Stimulated activated CD4-positive, alpha-beta T cell treated with anti-CD3 and anti-CD28 coated beads, Interleukin-2, amount 100 ng/mL, for 24 hours (primary cell): Measurements from ENCODE around the gene C6orf141.

Experiments
- DNase-seq, 2 donors: peaks; one replicate each; pipeline ENCODE4 v3.0.0-alpha.2; 2020

The C6orf141 gene

DNA sequence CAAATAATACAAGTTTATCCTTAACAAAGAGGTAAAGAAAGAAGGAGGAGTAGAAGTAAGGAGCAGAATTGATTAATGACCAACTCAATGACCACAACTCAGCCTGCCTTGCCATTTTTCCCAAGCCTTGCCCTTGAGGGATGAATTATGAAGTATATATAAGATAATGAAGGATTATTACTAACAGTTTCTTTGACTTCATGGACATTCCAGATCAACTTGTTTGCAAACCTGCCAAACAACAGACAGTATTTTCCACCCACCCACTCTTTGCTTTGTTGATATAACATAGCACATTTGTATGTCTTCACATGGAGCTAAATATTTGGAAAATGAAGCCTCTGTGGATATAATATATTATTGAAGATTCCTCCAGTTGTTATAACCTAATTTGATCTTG, 9.9 kb upstream of the C6orf141 start:
- DNase-seq, result no peak

DNA sequence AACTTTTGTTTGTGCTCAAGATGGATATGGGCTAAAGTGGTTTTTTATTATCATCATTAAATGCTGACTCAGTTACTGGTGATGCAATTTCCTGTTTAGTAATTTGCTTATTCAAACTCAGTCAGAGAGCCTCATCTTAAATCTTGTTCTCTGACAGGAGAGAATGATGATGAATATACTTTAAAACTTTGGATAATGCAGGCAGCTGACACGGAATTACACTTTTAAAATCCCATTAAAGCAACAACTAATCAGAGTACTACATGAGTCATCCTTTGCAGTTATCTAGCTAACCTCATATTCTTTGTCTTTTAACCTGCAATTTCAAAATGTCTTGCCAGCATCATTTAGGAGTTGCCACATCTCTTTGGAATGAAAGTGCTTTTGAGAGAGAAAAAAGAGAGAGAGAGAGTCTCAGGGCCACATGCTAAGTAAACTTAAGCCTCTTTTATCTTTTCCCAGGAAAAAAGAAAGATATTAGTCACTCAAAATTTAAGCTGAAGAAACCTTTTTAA, 9.2 kb upstream of the C6orf141 start:
- DNase-seq, result no peak

DNA sequence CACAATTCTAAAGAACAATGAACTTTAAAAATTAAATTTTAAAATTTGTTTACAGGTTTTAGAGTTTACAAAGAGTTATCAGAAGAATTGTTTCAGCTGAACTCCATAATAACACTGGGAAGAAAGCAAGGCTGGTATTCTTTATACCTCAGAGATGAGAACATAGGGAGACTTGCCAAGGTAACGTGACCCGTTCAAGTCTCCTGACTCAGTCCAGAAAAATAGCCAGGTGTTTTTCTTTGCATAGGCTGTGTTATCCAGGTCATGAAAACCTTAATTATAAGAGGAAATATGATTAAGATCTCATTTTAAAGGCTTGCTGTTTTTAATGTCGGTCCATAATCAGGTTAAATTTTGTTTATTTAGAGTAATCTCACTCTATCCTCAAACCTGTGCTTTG, 8.5 kb upstream of the C6orf141 start:
- no peak for DNase-seq

DNA sequence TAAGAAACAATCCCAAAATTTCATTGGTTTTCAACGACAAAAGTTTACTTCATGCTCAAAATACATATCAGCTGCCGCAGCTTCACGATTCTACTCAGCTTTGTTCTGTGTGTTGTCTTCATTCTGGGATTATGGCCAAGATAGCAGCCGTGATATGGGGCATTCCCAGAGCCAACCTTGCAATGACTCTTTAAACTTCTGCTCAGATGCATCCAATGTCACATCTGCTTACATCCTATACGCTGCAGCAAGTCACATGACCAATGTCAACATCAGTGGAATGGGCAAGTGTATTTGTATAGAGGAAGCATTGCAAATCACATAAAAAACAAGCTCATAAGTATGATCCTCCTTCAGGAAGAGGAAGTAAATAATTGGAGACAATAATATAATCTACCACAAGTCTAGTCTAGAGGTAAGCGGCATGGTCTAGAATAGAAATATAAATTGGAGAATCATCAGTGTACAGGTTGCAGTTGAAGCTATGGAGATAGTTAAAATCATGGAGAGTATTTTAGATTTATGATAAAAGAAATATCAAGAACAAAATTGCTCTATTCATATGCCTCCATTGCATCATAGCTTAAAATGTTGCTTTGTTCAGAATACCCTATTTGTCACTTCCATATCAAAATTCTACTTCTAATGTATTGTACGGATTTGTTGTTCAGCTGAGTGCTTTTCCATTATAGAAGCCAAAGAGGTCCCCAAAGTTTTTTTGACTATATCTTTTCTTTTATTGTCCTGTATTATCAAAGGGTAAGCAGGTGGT, 7.2 kb upstream of the C6orf141 start:
- no peak for DNase-seq

DNA sequence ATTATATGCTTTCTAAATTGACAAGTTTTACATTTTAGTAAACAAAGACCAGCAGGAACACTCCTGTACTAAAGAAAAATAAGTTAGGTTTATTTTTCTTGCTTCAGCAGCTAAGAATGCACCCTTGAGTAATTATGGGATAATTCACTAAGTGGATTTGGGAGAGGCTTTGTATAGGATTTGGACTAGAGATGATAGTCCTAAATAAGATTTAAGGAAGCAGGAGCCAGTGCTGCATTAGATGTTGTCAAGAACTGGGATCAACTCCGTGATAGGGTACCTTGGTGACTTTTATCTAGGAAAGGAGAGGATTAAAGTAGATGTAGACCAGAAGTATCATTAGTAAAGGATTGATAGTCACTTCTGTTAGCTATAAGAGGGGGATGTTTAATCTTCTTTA, 4.1 kb upstream of the C6orf141 start:
- no peak for DNase-seq

DNA sequence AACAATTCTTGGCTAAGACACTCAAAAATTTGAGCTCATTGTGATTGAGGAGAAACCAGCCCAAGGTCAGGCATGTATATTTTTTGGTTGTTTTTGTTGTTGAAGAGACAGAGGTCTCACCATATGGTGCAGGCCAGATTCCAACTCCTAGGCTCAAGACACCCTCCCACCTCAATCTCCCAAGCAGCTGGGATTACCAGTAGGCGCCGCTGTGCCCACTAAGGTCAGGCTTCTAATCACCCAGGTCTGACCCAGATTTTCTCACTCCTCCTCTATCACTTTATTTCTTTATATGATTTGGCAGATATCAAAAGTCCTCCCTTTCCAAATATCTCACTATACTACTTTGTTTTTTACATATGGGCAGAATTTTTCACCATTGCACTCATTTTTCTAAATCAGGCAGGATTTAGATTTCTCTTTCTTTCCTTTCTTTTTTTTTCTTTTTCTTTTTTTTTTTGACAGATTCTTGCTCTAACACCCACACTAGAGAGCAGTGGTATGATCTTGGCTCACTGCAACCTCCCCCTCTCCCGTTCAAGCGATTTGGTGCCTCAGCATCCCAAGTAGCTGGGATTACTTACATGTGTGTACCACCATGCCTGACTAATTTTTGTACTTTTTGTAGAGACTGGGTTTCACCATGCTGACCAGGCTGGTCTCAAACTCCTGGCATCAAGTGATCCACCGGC, 1.7 kb upstream of the C6orf141 start:
- no peak for DNase-seq

DNA sequence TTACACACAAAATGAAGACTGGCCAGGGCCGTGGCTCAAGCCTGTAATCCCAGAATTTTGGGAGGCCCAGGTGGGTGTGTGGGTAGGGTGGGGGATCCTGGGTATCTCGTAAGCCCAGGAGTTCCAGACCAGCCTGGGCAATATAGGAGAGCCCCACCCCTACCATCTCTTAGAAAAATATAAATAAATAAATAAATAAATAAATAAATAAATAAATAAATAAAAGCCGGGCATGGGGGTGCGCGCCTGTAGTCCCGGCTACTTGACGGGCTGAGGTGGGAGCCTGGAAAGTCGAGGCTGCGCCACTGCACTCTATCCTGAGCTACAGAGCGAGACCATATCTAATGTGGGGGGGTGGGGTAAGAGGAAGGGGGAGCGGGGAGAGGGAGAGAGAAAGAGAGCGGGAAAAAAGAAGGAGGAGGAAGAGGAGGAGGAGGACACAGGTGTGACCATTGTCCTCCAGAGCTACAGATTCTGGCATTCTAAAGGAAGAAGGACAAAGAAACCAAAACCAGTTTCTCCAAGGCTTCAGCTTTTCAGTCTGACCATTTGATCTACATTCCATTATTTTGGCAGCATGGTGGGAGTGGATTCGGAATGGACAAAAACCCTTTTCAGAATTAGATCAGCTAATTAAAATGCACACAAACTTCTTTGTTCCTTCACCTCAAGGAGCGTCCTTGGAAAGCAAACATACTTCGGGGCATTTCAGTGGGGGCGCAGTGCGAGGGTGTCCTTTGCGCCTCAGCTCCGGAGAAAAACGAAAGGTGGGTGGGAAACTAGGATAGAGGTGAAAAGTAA, 577 bp upstream of the C6orf141 start:
- no peak for DNase-seq

DNA sequence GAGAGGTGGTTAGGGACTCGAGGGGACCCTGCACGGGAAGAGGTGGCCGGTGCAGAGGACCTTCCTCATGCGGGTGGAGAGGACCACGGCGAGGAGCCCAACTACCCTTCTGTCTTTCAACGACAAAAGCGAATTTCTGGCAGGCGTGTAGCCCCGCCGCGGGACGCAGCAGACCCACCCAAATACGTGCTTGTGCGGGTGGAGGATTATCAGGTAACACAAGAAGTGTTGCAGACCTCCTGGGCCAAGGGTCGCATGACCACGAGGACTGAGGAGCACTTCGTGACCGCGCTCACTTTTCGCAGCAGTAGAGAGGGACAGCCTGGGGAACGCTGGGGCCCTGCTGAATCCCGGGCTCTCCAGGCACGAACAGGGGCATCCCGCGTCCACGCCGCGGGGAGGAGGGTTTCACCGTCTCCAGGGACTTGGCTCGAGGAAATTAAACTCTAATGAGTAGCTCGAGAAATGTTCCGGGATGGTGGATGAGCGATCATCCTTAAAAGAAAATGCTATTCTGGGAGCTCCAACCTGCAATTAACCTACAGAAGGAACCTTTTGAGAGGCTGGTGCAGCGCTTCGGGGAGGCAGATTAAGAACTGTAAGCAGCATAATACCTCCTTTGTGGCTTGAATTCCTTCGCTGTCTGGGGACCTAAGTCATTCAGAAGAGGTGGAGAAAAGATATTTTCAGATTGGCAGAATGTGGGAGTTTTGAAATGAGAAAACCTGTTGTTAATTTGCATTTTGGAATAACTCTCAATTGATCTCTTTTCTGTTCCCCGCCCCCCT, 804 bp downstream of the C6orf141 start:
- peak; percentile 12 to 17 for DNase-seq

DNA sequence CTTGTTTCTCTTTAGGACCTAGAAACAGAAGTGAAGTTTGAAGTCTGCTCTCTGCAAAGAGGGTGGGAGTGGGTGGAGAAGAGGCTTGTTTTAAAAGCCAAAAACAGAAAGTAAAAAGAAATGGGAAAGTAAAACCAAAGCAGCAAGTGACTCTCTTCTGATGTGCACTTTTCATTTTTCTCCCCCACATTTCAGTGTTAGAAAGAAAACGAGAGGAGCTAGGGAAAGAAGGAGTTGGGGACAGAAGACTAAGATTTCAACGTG, 1.3 kb downstream of the C6orf141 start:
- DNase-seq, result no peak

DNA sequence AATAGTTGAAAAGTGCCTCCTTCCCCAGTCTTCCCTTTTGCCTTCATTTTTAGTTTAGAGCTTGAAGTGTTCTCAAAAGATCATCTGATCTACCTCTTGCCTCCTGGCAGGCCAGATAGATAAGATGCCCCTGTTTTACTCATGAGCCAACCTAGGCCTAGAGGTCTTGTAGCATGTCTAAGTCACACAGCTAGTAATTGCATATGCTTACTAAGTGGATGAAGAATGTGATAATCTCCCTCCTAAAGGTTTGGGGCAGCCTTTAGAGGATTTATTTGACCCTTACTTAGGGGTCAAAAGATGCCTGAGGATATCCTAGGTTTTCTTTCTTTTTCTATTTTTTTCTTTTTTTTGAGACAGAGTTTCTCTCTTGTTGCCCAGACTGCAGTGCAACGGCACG, 2.1 kb downstream of the C6orf141 start:
- DNase-seq, result no peak

DNA sequence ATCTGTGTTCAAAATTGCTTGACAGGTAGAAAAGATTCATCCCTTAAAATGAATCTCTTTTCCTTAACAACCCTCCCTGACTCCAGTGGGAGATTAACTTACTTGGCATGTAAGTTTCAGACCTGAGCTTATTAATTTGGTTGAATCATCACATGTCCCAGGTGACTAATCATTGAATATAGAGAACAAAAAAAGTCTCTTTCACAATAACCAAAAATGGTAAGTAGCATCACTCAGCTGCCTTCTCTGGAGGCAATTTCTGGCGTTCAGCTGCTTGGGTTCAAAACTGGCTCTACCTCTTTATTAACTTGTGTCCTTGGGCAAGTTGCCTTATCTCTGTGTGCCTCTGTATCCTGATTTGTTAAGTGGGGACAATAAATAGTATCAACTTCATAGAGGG, 2.9 kb downstream of the C6orf141 start:
- no peak for DNase-seq

DNA sequence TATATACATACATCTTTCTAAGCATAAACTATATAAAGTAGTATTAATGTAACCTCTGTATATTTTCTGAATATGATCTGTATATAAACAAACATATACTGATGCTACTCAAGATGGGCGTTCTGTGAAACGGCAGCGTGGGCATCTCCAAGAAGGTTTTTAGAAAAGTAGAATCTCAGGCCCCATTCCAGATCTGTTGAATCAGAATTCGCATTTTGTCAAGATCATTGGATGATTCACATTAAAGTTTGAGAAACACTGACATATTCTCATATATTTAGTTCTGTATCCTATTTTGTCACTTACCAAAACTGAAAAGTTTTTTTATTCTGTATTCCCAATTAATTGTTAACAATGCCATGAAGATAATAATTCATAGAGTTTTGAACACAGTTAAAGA, 5.5 kb downstream of the C6orf141 start:
- DNase-seq, result no peak

DNA sequence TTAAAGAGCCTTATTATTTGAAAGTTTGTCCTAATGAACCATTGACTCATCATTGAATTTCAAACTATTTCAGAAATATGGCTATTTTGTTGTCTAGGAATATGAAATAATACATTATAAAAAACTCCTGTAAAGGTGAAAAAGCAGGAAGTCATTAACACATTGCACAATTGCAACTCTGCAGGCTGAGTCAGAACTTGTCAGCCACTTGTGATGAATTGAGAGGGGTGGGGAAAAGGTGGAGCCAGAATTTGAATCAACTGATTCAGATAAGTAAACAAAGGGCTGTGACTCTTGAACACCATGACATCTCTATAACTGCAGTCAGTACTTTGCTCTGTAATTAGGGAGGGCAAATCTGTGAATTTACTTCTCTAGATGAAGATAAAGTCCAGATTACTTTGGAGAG, 6.0 kb downstream of the C6orf141 start:
- no peak for DNase-seq

DNA sequence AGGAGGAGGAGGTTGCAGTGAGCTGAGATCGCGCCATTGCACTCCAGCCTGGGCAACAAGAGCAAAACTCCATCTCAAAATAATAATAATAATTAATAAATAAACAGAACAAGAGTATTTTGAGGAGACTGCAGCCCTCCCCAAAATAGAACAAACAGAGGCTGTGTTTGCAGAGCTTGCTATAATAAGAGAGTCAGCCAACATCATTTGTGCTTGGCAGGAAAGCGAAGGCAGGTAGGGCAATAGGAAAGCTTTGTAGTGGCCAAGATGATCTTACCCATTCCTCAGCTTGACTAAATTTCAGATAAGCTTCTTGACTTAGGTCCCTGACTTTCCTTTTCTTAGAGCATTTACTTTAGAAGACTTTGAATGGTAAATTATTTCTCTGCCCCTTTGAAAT, 6.7 kb downstream of the C6orf141 start:
- DNase-seq, result no peak

DNA sequence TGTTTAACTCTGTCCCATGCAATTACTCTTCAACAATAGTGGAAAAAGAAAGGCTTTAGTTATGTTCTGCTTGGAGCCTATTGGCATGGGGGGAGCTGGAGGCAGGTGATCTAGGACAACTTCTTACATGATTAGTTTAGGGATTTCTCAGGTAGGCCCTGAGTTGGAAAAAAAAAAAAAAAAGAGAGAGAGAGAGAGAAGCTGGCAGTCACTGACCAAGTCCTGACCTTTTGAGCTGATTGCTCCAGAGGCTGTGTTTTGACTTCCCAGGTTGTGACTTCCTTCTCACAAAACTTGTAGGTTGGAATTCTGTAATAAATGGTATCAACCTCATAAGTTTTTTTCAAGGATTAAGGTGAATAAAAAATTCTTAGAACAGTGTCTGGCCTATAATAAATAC, 7.8 kb downstream of the C6orf141 start:
- no peak for DNase-seq

DNA sequence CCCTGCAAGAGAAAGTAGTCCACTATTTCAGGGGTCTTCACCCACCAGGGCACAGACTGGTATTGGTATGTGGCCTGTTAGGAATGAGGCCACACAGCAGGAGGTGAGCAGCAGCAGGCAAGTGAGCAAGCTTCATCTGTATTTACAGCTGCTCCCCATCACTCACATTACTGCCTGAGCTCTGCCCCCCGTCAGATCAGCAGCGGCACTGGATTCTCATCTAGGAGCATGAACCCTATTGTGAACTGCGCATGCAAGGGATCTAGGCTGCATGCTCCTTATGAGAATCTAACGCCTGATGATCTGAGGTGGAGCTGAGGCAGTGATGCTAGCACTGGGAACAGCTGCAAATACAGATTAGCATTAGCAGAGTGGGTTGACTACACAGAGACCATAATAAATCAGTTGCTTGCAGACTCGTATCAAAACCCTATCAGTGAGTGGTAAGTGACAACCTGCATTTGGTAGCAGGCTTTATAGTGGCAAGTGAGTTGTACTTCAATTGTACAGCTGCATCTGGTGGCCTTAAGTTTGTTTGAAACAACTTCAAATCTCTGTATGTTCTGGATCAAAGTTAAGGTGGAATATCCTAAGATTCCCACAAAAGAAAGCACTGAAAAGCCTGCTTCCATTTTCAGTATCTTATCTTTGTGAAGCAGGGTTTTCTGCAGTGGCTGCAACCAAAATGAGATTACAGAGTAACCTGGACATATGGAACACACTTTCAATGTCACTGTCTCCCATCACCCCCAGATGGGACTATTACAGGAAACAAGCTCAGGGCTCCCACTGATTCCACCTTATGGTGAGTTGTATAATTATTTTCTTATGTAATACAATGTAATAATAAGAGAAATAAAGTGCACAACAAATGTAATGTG, 12.8 kb downstream of the C6orf141 start:
- DNase-seq, result no peak

DNA sequence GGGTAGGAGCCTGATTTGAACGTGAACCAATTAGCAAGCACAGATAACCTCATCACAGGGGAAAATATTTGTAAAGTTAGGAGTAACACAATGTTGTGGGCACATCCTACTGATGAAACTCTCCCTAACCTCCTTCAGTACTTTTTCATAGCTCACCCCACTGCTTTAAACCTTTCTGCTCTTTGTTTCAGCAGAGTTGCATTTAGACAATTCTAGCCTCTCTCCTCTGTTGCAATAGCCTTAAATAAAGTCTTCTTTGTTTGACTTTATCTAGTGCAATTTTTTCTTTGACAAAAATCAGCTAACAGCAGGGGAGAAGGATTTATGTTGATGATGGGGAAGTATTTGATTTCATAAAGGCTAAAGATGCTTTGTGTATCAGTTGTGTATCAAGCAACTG, 14.1 kb downstream of the C6orf141 start:
- no peak for DNase-seq

DNA sequence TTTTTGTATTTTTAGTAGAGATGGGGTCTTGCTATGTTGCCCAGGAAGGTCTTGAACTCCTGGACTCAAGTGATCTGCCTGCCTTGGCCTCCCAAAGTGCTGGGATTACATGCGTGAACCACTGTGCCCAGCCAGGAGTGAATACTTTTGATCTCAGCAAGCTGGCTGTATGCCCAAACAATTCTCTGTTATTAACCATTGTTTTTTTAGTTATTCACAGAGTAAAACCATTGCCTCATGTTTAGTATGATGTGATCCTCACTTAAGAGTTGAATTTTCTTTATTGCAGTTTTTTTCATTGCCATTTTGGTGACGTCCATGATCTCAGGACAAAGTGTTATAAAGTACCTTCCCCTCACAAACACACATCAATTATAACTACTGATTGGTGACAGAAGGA, 14.8 kb downstream of the C6orf141 start:
- no peak for DNase-seq

DNA sequence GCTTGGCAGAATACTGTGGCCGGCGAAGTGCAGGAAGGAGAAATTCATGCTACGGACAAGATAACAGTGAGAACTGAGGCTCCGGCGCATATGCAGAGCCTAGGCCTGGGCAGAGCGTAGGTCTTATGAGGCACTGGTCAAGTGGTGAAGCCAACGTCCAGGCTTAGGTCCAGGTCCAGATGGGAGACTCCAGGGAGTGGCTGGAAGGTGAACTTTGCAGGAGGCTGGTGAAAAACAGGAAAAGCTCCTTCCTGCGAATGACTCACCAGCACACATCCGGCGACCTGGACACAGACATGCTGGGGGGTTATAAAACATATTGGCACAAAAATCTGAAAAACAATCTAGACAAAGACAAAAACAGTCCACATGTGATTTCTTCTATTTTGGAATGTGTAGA, 15.4 kb downstream of the C6orf141 start:
- no peak for DNase-seq

DNA sequence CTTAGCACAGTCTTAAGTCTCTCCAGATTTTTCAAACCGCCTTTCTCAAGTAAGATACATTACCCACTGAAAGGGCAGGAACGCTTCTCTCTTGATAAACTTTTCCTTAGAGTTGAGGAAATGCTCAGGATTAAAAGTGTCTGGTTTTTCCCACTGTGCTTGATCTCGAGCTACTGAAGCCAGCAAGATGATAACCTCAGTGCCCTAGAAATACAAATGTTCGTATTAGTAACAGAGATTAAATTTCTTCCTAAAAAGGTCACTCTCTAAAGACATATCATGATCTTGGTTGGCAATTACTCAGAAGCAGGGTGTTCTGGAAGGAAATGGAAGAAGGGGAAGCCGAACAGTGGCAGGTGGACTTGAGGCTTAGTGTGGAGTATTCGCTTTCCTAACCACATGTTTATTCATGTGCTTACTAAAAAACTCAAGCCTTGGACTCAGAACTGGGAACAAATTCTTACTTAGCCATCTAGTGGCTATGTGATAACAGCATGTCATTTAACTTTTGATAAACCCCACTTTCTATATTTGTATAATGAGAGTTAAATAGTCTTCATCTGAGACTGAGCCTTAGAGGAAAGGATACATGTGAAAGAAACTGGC, 20.1 kb downstream of the C6orf141 start:
- DNase-seq, result no peak

DNA sequence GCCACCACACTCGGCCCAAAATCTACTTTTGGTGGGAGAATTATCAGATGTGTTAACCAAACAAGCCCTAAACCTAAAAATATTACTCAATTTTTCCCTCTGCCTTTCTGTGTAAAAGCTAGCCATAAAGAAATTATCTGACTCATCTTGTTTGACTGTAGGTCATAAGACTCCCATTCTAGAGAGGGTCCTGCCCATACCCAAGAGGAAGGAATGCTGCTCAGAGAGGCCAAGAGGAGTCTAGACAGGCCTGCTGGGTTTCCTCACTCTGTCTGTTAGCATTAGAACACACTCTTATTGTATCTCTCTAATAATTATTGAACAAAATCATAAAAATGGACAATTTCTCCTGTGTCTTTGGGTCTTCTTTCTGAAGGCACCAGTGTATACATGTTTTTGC, 26.1 kb downstream of the C6orf141 start:
- DNase-seq, result no peak

DNA sequence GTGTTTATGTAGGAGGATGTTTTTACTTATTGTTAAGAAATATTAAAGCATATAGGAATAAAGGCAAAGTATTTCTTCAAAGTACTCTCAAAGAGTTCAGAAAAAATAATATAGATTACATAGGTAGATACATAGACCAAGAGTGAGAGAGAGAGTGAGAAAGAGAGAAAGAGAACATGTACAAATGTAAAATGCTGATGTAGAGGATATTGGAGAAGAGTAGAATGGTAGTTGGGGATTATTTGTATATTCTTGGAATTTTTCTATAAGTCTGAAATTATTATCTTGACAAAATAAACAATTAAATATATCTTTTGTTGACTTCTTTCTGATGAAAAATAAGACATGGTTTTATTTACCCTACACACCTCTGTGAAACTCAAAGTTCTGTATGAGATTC, 29.2 kb downstream of the C6orf141 start:
- DNase-seq, result no peak
